HG03460 (cell line): Measurements from ENCODE around the gene AGTRAP.

Experiments used
- ATAC-seq: cut with Tn5 transposase; IDR thresholded peaks from one replicate; pipeline ENCODE4 v1.9.1; 2021; ENCODE audit not compliant: unreplicated experiment

The AGTRAP gene

GRCh38 chr1:11735854-11736745, at the start of gene AGTRAP:
TSS of gene AGTRAP (plus strand) at chr1:11736136. CDS start at chr1:11736209, 73 bp downstream.
- peak; percentile 52 for ATAC-seq

- no peak for ATAC-seq
Measured at GRCh38 chr1:11688506-11688905, 47.4 kb upstream of the AGTRAP start.

- no peak for ATAC-seq
Measured at GRCh38 chr1:11690397-11691301, 45.3 kb upstream of the AGTRAP start.

- ATAC-seq, result no peak
Measured at GRCh38 chr1:11691302-11691914, 44.5 kb upstream of the AGTRAP start, which contains the start of gene DRAXIN. TSS of gene DRAXIN (plus strand) at chr1:11691710. CDS start at chr1:11706259, 14,549 bp downstream.

- no peak for ATAC-seq
Measured at GRCh38 chr1:11691928-11692711, 43.8 kb upstream of the AGTRAP start.

- ATAC-seq, result no peak
Measured at GRCh38 chr1:11693024-11693590, 42.8 kb upstream of the AGTRAP start.

GRCh38 chr1:11693917-11694316, 42.0 kb upstream of the AGTRAP start:
- no peak for ATAC-seq

- no peak for ATAC-seq
Measured at GRCh38 chr1:11695861-11696260, 40.1 kb upstream of the AGTRAP start.

GRCh38 chr1:11697188-11697892, 38.6 kb upstream of the AGTRAP start:
- ATAC-seq, result no peak

GRCh38 chr1:11697893-11698210, 38.1 kb upstream of the AGTRAP start:
- ATAC-seq, result no peak

- no peak for ATAC-seq
Measured at GRCh38 chr1:11700601-11701467, 35.1 kb upstream of the AGTRAP start.

GRCh38 chr1:11701551-11701961, 34.4 kb upstream of the AGTRAP start:
- no peak for ATAC-seq

GRCh38 chr1:11701981-11702803, 33.7 kb upstream of the AGTRAP start:
- no peak for ATAC-seq

- no peak for ATAC-seq
Measured at GRCh38 chr1:11703357-11704193, 32.4 kb upstream of the AGTRAP start.

GRCh38 chr1:11704194-11704529, 31.8 kb upstream of the AGTRAP start:
- ATAC-seq, result no peak

- no peak for ATAC-seq
Measured at GRCh38 chr1:11704691-11705475, 31.1 kb upstream of the AGTRAP start.
